LNCaP clone FGC (cell line): Measurements from ENCODE around the gene OPTN.
"Not testable (repeated sequence)": the region's sequence is repeated elsewhere in the genome, so short reads cannot be mapped to it uniquely, and the experiment has no call there.

Experiments
- DNase-seq: peaks from one replicate; pipeline ENCODE4 v3.0.0-alpha.2; 2011; ENCODE audit warnings: low read depth
- H3K4me3 ChIP-seq: 2 replicates; pipeline ENCODE4 v1.5.1; 2011; ENCODE audit warnings: mild to moderate bottlenecking, low read depth, low read length, control low read depth
- TF ChIP-seq, protein P1 (sequence below): IDR thresholded peaks from 2 replicates; pipeline ENCODE4 v1.5.1; 2012; ENCODE audit warnings: mild to moderate bottlenecking; ENCODE audit not compliant: control insufficient read depth, insufficient read depth; ENCODE audit errors: extremely low read depth

OPTN gene

DNA sequence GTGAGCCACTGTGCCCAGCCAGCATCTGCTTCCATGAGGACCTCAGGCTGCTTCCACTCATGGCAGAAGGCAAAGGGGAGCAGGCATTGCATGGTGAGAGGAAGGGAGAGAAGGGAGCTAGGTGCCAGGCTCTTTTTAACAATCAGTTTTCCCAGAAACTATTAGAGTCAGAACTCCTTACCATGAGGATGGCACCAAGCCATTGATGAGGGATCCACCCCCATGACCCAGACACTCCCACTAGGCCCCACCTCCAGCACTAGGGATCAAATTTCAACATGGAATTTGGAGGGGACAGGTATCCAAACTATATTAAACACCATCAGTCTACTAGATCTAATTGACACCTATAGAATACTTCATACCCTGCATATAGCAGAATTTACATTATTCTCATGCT lies 47.2 kb downstream of the OPTN start:
- no peak for DNase-seq
- TF ChIP-seq, protein P1, sequence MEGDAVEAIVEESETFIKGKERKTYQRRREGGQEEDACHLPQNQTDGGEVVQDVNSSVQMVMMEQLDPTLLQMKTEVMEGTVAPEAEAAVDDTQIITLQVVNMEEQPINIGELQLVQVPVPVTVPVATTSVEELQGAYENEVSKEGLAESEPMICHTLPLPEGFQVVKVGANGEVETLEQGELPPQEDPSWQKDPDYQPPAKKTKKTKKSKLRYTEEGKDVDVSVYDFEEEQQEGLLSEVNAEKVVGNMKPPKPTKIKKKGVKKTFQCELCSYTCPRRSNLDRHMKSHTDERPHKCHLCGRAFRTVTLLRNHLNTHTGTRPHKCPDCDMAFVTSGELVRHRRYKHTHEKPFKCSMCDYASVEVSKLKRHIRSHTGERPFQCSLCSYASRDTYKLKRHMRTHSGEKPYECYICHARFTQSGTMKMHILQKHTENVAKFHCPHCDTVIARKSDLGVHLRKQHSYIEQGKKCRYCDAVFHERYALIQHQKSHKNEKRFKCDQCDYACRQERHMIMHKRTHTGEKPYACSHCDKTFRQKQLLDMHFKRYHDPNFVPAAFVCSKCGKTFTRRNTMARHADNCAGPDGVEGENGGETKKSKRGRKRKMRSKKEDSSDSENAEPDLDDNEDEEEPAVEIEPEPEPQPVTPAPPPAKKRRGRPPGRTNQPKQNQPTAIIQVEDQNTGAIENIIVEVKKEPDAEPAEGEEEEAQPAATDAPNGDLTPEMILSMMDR = no peak

DNA sequence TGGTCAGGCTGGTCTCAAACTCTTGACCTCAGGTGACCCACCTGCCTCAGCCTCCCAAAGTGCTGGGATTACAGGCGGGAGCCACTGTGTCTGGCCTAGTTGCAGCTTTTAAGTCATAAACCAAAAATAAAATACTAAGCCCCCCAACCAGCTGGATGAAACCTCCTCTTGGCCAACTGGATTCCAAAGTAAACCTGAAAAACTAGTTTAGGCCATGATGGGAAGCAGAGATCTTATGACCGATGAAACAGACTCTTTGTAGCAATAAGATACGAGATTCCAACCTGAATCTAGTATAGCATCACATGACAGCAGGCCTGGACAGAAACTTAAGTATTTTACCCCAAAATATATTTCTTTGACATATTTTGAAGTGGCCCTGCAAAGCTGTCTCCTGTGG lies 52.3 kb downstream of the OPTN start:
- TF ChIP-seq, protein P1 = no peak
- no peak overlapping the region for H3K4me3 ChIP-seq
- no peak for DNase-seq

More for the DNA sequence above, 47.2 kb downstream of the OPTN start:
- H3K4me3 ChIP-seq = no peak overlapping the region

DNA sequence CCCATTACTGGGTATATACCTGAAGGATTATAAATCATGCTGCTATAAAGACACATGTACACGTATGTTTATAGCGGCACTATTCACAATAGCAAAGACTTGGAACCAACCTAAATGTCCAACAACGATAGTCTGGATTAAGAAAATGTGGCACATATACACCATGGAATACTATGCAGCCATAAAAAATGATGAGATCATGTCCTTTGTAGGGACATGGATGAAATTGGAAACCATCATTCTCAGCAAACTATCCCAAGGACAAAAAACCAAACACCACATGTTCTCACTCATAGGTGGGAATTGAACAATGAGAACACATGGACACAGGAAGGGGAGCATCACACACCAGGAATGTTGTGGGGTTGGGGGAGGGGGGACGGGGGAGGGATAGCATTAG lies 55.9 kb downstream of the OPTN start:
- not testable (repeated sequence) for DNase-seq, H3K4me3 ChIP-seq

DNA sequence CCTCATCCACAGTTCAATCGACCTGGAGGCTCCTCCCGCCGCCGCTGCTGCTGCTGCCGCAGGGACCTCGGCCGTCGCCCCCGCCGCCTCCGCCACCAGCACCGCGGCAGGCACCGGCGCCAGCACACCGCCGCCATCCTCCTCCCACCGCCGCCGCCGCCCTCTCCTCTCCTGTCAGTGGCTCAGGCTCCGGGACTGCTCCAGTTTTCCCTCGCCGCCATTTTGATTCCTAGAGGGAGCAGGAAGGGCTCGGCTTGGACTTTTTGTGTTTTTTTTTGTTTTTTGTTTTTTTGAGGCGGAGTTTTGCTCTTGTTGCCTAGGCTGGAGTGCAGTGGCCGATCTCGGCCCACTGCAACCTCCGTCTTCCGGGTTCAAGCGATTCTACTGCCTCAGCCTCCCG lies 58.4 kb downstream of the OPTN start:
- TF ChIP-seq, protein P1 = no peak
- H3K4me3 ChIP-seq = no peak overlapping the region
- DNase-seq = no peak

DNA sequence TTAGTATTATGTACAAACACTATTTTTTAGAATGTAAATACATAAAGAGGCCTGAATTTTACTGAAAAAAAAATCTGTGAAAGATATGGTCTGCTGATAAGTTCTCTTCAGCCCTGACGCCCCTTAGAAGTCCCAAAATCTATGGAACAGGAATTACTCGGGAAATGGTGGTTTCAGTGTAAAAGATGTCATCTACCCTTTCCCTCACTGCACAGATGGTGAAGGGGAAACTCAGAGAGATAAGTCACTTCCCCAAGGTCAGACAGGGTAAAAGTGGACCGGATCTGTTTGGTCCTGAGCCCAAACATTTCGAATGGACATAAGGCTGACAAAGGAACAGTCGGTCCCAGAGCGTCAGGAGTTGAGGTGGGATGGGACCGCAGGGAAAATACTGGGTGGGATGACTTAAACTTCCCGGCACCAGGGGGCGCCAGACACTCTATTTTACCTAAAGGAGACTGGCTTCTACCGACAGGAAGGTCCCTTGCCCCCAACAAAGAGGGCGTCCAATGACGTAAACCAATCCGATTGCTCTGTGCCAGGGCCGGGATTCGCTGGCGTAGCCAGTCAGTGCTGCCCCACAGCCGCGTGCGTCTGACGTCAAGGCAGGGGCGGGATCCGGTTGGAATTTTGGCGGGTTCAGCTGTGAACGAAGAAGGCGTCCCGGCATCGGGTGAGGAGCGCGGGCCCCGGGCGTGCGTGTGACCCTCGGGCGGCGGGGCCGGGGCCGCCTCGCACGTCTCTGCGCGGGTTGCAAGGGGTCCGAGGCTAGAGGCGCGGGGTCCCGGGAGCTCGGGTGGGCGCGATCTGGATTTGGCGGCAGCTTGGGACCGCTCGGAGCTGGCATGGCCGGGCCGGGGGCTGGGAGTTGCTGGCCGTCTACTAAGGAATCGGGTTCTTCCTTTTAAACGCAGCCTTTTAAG lies 61.2 kb downstream of the OPTN start, which contains the start of gene MCM10:
Gene MCM10, plus strand, starts transcription at position 625 of the 923 bp plus-strand sequence. CDS start 2,645 bp downstream, outside the sequence.
- TF ChIP-seq, protein P1 = peak; percentile 82

DNA sequence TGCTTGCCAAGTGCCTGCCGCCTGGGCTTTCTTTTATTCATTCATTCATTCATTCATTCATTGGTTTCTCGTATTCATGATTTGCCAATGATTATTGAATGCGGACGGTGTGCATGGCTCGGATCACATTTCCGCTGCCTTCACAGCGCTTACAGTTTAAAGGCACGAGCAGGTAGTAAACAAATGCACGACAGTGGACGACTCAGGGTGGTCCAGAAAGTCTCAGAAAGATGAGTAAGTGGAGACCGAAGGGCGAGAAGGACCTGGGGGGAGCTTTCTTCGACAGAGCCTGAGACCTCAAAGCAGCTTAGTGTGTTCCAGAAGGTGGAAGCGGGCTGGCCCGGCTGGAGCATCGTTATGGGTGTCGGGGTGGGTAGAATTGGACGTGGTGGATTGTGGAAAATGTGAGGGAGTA lies 61.9 kb downstream of the OPTN start:
- TF ChIP-seq, protein P1 = no peak
- H3K4me3 ChIP-seq = peak overlapping the region; percentile 70
- DNase-seq = no peak

More for the DNA sequence above, 61.2 kb downstream of the OPTN start, which contains the start of gene MCM10:
- H3K4me3 ChIP-seq = peak within 1 kb of the TSS; percentile 70
- DNase-seq = peak; percentile 99

DNA sequence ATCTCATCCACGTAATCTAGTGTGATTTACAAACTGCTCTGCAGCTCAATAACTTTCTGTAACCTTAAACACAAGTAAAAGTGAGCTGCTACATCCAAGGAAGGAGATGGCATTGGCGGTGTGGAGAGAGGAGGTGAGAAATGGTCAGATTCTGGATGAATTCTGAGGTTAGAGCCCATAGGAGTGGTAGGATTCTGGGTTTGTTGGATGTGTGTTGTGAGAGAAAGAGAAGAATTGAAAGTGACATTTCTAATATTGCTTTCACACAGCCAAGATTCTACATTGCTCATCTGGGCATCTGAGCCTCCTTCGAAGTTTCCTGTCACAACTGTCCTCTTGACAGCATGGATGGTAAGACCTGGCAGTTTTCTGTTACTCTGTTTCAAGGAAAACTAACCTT lies 63.9 kb downstream of the OPTN start:
- DNase-seq = no peak
- TF ChIP-seq, protein P1 = no peak
- no peak overlapping the region for H3K4me3 ChIP-seq
